CMK (cell line): ENCODE data around the gene ZCWPW2.

Source experiments
- DNase-seq: peaks from one replicate; pipeline ENCODE4 v3.0.0-alpha.2; 2010; ENCODE audit warnings: low read depth

Gene ZCWPW2

GRCh38 chr3:28575100-28575745 is 226.7 kb downstream of the ZCWPW2 start:
- no peak for DNase-seq
